LHCN-M2 (cell line): ENCODE results near the gene CLSTN3. TPM values are rescaled to one million over a fixed set of nuclear protein-coding genes. Genes with fewer than 3 reads are reported as not detected.
"Not testable (repeated sequence)": the region's sequence is repeated elsewhere in the genome, so short reads cannot be mapped to it uniquely, and the experiment has no call there.

Experiments used
- DNase-seq: peaks from one replicate; pipeline ENCODE4 v3.0.0-alpha.2; 2012; ENCODE audit warnings: low read depth
- total RNA-seq: library from RNA; depleted of rRNA; stranded (reverse); fragments of >200 nt; gene quantifications from 2 replicates; pipeline ENCODE4 v1.2.3, GENCODE V29; 2014

The CLSTN3 gene
- total RNA-seq, 1 experiment from 2014 or later = 4.6 TPM

- no peak for DNase-seq
Observed at GRCh38 chr12:7103837-7104584, 26.2 kb upstream of the CLSTN3 start.

- no peak for DNase-seq
Observed at GRCh38 chr12:7106082-7106481, 24.1 kb upstream of the CLSTN3 start.

GRCh38 chr12:7107181-7107580 is 23.0 kb upstream of the CLSTN3 start:
- not testable (repeated sequence) for DNase-seq

GRCh38 chr12:7107636-7108002 is 22.6 kb upstream of the CLSTN3 start:
- no peak for DNase-seq

- DNase-seq = peak; percentile 76
Observed at GRCh38 chr12:7108003-7108795, 22.0 kb upstream of the CLSTN3 start.

- DNase-seq = peak; percentile 83
Observed at GRCh38 chr12:7108796-7109571, 21.2 kb upstream of the CLSTN3 start, which contains the start of gene C1RL. C1RL (minus strand) TSS chr12:7109214; CDS start chr12:7109180, 34 bp downstream.

GRCh38 chr12:7109572-7109920 is 20.6 kb upstream of the CLSTN3 start:
- DNase-seq = no peak

GRCh38 chr12:7110661-7111060 is 19.5 kb upstream of the CLSTN3 start:
- no peak for DNase-seq

GRCh38 chr12:7112041-7112440 is 18.1 kb upstream of the CLSTN3 start:
- DNase-seq = no peak

- peak; percentile 42 for DNase-seq
Observed at GRCh38 chr12:7113389-7113871, 16.7 kb upstream of the CLSTN3 start.

GRCh38 chr12:7114008-7114407 is 16.2 kb upstream of the CLSTN3 start:
- no peak for DNase-seq

- DNase-seq = no peak
Observed at GRCh38 chr12:7114851-7115250, 15.3 kb upstream of the CLSTN3 start.

- DNase-seq = no peak
Observed at GRCh38 chr12:7116196-7116595, 14.0 kb upstream of the CLSTN3 start.

GRCh38 chr12:7116916-7117315 is 13.3 kb upstream of the CLSTN3 start:
- DNase-seq = no peak

- DNase-seq = no peak
Observed at GRCh38 chr12:7117670-7118069, 12.5 kb upstream of the CLSTN3 start.

- DNase-seq = no peak
Observed at GRCh38 chr12:7118881-7119280, 11.3 kb upstream of the CLSTN3 start.

GRCh38 chr12:7120166-7120565 is 10.0 kb upstream of the CLSTN3 start:
- DNase-seq = no peak

GRCh38 chr12:7121324-7121723 is 8.8 kb upstream of the CLSTN3 start:
- no peak for DNase-seq

- DNase-seq = no peak
Observed at GRCh38 chr12:7122811-7123769, 7.1 kb upstream of the CLSTN3 start.

GRCh38 chr12:7123806-7124522 is 6.2 kb upstream of the CLSTN3 start:
- DNase-seq = no peak
